DMS153 treated with DMSO at 0.1 percent for 48 hours (cell line): ENCODE data around the gene ARMC2.
A peak's percentile ranks its signal among the peaks of the same experiment; 100 is the strongest.
"Not testable (repeated sequence)": the region's sequence is repeated elsewhere in the genome, so short reads cannot be mapped to it uniquely, and the experiment has no call there.

Experiments
- DNase-seq: peaks from one replicate; lab custom pipeline; 2025; ENCODE audit not compliant: unreplicated experiment; lab: John Stamatoyannopoulos, UW

Gene ARMC2, protein sequence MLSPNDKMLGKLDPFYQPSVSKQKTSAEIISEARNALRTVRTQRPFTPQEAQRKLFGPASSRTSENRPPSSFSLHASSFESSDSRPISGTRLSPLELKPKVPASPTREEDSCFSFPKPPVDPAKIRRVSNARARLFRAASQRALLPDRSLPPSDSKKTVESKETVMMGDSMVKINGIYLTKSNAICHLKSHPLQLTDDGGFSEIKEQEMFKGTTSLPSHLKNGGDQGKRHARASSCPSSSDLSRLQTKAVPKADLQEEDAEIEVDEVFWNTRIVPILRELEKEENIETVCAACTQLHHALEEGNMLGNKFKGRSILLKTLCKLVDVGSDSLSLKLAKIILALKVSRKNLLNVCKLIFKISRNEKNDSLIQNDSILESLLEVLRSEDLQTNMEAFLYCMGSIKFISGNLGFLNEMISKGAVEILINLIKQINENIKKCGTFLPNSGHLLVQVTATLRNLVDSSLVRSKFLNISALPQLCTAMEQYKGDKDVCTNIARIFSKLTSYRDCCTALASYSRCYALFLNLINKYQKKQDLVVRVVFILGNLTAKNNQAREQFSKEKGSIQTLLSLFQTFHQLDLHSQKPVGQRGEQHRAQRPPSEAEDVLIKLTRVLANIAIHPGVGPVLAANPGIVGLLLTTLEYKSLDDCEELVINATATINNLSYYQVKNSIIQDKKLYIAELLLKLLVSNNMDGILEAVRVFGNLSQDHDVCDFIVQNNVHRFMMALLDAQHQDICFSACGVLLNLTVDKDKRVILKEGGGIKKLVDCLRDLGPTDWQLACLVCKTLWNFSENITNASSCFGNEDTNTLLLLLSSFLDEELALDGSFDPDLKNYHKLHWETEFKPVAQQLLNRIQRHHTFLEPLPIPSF

DNA sequence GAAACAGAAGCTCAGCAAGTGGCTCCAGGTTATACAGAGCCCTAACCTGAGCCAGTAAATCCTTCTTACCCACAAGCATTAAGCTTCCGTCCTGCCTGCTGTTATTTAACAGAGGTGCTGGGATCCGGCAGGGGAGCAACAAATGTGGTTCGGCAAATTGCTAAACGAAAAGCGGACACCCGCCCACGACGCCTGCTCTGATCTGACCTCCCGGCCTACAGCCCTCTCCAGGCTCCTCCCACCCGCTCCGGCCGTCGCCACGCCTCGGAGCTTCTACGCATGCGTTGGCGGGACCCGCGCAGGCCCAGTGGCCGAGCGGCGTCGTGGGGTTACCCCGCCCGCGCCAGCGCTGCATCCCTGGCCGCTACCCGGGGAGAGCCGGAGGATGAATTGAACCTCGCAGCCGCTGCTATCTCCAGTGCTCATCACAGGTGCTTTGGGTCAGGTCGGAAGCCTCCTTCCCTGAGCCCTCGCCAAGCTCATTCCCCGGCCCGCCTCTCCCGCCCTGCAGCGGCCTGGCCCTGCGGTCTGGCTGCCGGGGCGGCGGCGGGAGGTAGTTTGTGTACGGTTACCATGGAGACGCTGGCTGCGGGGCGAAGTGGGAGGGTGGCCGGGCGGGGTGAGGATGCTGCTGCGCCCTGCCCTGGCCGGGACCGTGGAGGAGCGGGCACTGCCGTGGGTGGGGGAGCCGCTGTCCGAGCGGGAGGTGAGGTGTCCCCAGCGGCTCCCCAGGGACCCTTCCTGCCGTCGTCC is at the start of gene ARMC2:
ARMC2 (plus strand) TSS at position 307 of the 753 bp plus-strand sequence. CDS start 5,846 bp downstream, outside the sequence.
- peak; percentile 87 for DNase-seq

DNA sequence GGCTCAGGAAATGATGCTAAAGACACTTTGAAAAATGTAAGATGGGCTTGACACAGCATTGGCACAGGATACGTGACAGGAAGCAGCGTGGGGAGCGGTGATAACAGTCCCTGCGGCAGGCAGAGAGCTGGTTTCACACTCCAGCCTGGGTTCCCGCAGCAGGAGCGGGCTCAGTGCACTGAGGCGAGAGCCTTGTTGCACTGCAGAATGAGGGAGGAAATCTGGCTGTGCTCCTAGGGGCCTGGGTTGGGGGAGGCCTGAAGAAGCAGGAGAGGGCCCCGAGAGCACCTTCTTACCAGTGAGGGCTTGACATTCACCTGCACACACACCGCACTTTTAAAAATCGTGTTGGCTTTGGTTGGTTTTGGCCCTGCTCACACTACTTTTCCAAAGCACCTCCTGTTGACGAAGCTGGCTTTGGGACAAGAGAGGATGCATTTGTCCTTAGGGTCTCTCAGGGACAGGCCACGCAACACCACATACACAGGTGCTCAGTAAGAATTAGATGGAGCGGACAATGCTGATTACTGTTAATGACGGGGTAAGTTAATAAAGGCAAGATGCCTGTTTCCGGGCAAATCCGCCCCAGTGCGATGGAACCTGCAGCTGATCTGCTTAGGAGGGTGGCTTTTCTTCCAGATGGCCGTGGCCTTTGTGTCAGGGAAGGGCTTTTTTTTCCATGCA is 49.4 kb upstream of the ARMC2 start:
- no peak for DNase-seq

DNA sequence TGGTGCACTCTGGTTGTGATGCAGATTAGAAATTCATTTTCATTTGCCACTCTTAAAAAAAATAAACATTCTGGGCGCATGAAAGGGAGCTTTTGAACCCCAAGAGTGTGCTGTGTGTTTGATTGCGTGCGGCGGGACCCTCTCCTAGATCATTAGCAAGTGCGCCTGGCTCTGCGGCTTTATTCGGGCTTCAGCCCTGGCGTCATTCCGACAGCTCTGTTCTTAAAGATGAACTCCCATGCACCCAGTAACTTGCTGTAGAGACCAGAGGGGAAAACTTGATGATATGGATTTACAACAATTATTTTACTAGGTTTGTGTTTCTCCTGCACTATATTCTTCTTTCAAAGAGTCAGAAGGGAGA is 48.9 kb upstream of the ARMC2 start:
- no peak for DNase-seq

DNA sequence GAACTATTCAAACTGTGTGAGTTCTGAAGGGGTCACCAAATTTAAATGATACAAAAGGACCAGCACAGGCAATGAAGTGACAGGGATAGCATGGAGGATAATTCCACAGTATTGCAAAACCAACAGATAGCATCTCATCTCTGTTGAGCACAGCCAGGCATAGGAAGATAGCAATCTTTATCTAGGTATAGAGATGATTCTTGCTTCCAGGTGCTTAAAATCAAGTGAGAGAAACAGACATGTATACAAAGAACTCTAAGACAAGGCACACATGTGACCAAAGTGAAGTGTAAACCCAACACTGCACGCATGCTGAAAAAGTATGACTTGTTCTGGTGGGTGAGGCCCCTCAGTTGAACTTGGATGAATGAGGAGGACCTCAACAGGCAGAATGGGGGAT is 48.4 kb upstream of the ARMC2 start:
- DNase-seq = no peak

DNA sequence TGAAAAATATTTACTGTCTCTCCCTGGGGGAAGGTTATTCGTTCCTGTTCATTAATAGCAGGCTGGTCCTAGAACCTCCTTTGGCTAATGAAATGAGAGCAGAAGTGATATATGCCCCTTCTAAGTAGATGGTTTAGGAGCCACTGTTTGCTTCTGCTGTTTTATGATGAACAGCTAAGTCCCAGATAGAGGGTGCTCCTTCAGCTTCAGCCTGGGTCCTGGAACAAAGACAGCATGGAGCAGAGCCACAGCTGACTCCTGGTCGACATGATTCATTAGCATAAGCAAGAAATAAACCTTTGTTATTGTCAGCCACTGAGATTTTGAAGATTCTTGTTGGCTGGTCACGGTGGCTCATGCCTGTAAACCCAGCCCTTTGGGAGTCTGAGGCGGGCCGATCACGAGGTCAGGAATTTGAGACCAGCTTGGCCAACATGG is 47.8 kb upstream of the ARMC2 start:
- DNase-seq = no peak

DNA sequence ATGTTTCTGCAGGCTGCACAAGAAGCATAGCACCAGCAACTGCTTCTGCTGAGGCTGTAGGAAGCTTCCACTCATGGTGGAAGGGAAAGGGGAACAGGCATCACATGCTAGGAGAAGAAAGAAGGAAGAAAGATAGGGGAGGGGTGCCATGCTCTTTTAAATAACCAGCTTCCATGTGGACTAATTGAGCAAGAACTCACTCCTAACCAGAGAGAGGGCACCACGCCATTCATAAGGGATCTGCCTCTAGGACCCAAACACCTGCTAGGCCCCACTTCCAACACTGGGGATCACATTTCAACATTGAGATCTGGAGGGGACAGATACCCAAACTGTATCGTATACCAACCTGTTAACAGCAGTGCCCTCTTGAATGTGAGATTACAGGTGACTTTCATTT is 46.9 kb upstream of the ARMC2 start:
- no peak for DNase-seq

DNA sequence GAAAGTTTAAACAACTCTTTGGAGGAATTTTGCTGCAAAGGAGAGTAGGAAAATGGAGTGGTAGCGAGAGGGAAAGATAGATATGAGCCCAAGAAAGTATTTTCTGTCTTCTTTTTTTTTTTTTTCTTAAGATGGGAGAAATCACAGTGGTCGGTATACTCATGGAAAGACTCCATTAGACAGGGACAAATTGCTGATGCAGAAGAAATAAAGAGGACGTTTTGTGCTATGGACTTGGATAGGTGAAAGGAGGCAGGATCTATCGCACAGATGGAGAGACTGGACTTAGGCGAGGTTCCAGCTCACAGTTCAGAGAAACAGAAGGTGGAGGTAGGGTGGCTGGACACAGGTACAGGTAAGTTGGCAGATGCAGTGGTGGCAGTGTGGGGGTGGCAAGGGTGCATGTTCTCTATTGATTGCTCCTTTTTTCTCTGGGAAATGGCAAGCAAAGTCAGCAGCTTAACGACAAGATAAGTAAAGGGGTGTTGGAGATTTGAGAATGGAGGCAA is 44.2 kb upstream of the ARMC2 start:
- DNase-seq = no peak

DNA sequence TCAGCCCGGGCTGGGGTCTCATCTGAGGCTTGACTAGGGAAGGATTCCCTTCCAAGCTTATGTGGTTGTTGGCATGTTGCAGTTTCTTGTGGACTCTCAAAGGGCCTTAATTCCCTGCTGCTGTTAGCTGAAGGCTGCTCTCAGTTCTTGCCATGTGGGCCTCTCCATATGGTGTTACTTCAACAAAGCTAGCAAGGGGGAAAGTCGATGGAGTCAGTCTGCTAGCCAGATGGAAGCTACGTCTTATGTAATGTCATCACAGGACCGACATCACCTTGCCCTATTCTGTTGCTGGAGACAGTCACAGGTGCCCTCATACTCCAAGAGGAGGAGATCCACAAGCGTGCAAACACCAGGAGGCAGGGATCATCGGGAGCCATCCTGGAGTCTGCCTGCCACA is 43.3 kb upstream of the ARMC2 start:
- no peak for DNase-seq

DNA sequence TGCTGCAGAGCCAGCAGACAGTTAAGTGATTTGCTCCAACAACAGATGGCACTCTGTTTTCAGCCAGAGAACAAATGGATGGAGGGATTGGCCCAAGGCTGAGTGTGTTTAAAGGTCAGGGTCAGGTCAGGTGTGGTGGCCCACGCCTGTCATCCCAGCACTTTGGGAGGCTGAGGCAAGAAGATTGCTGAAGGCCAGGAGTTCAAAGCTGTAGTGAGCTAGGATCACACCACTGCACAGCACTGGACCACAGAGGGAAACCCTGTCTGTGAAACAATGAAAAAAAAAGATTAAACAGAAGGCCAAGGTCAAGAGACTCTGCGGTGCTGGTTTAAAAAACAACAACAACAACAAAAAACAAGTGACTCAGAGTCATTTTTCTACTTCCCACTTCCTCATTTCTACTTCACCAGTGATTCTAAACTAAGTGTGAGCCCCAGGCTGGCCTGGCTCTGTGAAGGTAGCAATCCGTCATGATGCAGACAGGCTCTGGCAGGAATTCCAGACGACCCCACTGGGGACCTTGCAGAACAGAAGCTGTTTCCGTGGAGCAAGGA is 42.5 kb upstream of the ARMC2 start:
- no peak for DNase-seq

DNA sequence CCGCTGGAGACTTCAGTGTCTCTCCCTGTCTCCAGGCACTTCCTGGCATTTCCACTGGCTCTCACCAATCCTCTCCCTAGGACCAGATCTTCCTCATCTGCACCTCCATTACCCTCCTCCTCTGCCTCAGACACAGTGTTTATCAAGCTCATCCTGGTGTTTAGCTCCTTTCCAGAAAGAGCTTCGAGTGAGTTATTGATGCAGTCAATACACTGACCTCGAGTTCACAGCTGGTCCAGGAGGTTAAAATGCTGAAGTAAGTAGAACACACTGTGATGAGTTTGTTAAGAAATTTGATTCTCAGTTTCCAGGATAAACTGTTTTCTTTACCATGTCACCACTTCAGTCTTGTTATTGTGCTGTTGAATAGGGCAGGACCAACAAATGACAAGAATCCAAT is 42.1 kb upstream of the ARMC2 start:
- no peak for DNase-seq

DNA sequence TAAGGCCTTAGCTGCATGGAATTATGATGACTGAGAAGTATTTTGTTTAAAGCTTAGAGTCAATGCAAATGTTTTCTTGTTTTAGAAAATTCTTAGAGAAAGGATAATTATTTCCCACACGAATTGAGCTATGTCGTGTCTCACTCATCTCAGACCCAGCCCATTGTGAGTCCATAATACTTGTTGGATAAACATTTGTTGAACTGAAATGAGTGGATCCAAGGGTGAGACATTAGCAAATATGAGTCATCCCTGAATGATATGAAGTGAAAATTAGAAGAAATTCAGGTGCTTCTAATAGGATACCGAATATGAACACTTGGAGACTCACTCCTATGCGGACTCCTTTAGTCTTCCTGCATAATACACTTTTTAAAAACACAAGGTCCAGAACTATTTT is 41.6 kb upstream of the ARMC2 start:
- no peak for DNase-seq

DNA sequence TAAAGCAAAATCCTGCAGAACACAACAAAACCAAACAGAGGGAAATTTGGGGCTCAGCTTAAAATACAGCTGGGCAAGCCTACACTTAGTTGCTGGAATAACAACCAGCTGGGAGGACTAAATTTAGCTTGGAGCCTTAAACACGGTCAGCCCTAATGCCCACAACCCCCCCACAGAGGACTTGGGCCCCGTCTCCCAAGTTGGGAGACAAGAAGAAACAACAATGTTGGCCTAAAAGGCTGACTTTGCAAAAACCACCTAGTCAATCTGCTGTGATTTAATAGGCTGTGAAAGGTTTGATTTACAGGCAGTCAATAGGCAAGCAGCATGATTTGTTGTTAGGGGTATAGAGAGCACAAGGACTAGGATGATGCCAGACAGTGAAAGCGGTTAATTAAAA is 40.3 kb upstream of the ARMC2 start:
- DNase-seq = no peak

DNA sequence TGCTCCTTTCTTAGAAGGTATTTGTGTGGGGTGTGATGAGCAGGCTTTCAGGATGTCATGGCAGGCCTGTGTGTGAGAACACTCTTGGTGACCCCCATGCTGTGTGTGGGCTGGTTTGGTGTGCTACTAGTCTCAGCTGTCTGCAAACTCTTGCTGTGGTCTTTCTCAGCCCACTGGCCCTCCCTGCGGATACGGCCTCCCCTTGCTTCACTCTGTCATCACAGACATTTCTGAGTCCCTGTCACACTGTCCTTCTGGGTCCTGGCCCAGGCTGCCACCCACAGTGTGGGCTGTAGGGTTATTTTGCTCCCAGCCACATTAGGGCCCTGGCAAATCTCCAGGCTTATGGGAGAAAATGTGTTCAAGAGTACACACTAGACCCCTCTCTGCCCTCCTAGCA is 39.0 kb upstream of the ARMC2 start:
- no peak for DNase-seq

DNA sequence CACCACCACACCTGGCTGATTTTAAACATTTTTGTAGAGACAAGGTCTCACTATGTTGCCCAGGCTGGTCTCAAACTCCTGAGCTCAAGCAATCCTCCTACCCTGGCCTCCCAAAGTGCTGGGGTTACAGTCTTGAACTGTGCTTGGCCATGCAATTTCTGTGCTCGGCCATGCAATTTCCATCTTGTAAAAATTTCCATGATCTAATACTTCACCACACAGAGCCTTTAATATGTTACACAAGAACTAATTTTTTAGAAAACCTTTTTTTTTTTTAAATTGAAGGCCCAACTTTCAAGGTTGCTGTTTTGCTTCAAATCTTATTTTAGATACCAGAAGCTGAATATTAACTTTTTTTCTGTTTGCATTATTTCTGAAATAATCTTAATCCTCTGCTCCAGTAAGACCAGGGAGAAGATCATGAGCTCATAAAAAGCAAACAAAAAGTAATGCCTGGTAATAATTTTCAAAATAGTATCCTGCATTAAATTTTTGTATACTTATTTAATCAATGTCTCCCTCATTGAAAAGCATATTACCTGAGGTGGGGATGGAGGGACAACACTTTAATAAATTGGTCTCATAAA is 38.1 kb upstream of the ARMC2 start:
- DNase-seq = no peak

DNA sequence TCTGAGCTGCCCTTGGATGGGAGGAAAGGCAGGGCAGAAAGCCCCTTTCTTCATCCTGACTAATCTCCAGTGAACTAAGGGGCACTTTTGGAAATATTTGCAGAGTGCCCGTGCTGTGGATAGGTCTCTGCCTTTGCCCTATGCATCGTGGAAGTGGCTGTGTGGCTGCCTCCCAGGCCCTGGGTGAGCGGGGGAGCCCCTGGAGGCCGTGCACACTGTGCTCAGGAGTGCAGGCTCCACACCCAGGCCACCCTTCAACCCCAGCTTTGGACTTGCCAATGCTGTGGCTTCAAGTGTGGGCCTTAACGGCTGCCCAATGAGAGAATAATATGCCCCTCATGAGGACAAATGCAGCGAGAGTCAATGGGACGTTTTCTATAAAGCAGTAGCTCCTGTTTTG is 36.7 kb upstream of the ARMC2 start:
- no peak for DNase-seq

DNA sequence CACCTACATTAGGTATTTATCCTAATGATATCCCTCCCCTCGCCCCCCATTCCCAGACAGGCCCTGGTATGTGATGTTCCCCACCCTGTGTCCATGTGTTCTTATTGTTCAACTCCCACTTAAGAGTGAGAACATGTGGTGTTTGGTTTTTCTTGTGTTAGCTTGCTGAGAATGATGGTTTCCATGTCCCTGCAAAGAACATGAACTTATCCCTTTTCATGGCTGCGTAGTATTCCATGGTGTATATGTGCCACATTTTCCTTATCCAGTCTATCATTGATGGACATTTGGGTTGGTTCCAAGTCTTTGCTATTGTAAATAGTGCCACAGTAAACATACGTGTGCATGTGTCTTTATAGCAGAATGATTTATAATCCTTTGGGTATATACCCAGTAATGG is 35.0 kb upstream of the ARMC2 start:
- not testable (repeated sequence) for DNase-seq

DNA sequence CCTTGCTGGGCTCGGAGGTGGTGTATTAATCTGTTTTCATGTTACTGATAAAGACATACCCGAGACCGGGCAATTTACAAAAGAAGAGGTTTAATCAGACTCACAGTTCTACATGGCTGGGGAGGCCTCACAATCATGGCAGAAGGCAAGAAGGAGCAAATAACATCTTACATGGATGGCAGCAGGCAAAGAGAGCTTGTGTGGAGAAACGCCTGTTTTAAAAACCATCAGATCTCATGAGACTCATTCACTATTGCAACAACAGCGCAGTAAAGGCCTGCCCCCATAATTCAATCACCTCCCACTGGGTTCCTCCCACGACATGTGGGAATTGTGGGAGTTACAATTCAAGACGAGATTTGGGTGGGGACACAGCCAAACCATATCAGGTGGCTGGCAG is 30.9 kb upstream of the ARMC2 start:
- not testable (repeated sequence) for DNase-seq

DNA sequence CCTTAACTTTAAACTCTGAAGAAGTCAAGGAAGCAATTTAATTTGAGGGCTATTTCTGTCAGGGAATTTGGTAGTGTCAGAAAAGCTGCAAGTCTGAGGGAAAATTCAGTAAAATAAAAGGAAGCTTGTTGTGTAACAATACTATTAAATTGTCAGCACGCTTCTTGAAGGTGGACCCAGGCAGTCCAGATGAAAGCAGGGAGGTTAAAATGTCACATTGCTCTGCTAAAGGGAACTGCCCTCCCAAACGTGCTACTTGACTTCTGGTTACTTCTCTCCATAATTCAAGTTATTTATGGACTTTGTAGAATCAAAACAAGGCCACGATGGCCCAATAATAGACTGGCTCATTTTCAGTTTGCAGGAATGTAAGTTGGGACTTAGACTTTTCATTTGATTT is 28.2 kb upstream of the ARMC2 start:
- no peak for DNase-seq

DNA sequence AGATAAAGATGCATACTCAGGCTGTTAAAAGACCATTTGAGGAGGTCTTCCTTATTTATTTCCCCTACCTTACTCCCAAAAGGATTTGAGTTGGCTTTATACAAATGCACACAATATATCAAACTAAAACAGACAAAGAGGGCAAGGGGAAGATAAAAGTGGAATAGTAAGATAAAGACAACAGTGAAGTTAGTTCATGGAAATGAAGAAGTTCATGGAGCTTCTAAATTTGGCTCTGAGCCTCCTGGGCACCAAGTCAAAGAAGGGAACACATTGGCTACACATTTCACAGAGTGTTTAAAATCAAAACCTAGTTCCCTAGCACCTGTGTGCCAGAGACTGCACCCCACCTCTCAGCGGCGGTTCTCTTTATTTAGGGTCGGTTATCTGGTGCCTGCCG is 25.8 kb upstream of the ARMC2 start:
- no peak for DNase-seq

DNA sequence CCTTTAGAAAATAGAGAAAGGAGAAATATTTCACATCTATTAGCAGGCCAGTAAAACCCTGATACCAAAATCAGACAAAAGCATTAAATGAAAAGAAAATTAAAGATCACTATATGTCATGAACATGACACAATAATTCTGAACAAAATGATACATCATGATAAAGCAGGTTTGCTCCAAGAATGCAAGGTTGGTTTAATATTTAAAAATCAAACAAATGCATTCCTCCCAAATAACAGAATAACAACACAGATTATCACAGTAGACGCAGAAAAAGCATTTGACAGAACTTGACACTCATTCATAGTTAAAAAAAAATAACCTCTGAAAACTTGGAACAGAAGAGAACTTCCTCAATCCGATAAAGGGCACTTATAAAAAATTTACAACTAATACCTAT is 22.9 kb upstream of the ARMC2 start:
- no peak for DNase-seq
